Measurements from ENCODE around the gene HCRTR1.

DNA sequence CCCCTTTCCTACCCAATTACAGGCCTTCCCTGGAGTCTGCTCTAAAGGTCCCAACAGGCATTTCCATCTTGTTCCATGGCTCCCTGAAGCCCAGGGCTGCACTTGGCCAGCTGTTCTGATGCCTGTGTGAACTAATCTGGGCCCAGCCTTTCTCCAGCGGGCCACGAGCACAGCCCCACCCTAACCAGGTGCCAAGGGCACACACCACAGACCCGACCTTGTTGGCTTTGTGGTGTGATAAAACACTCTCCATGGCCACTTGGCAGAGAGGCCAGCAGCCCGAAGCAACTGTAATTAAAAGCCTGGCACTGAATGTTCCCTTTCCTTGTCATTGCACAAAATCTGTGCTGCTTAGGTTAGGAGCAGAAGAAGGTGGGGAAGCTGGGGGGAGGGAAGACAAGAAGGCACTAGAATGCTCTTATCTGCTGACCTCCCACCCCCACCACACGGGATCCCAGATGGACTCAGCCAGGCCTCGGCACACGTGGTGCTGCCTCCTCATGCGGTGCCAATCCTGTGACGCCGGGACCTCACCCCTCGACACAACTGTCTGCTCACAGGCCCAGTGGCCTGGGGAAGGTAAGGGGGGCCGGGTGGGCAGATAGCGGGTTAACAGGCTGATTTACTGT is 9.9 kb downstream of the HCRTR1 start:
- TF ChIP-seq POLR2AphosphoS5 (IDR thresholded peaks at IDR 0.05; ENCODE audit: low read length), result no peak
- TF ChIP-seq CTCF (IDR thresholded peaks at IDR 0.05 in 2 of 3, conservative IDR thresholded peaks at IDR 0.05 in 1 of 3; ENCODE audit: control insufficient read depth in 2 of 3, extremely low read depth in 1 of 3, insufficient read depth in 1 of 3, low read depth in 3 of 3, low read length in 3 of 3), result no peak
- TF ChIP-seq CHD2 (IDR thresholded peaks at IDR 0.05; ENCODE audit: borderline replicate concordance, low read depth, low read length), result no peak
- TF ChIP-seq YBX1 (IDR thresholded peaks at IDR 0.05), result no peak
- no peak for TF ChIP-seq SMC3 (IDR thresholded peaks at IDR 0.05; ENCODE audit: borderline replicate concordance, low read length)
- no peak for TF ChIP-seq CHD1 (IDR thresholded peaks at IDR 0.05; ENCODE audit: low read depth, low read length)
- TF ChIP-seq, protein P1, sequence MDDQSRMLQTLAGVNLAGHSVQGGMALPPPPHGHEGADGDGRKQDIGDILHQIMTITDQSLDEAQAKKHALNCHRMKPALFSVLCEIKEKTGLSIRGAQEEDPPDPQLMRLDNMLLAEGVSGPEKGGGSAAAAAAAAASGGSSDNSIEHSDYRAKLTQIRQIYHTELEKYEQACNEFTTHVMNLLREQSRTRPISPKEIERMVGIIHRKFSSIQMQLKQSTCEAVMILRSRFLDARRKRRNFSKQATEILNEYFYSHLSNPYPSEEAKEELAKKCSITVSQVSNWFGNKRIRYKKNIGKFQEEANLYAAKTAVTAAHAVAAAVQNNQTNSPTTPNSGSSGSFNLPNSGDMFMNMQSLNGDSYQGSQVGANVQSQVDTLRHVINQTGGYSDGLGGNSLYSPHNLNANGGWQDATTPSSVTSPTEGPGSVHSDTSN (IDR thresholded peaks at IDR 0.05; ENCODE audit: insufficient replicate concordance, low read depth, low read length), result no peak
- TF ChIP-seq SUPT20H (IDR thresholded peaks at IDR 0.05; ENCODE audit: borderline replicate concordance, control insufficient read depth, low read depth, low read length), result no peak
